ENCODE measurements around the gene NTN1.

Gene NTN1

DNA sequence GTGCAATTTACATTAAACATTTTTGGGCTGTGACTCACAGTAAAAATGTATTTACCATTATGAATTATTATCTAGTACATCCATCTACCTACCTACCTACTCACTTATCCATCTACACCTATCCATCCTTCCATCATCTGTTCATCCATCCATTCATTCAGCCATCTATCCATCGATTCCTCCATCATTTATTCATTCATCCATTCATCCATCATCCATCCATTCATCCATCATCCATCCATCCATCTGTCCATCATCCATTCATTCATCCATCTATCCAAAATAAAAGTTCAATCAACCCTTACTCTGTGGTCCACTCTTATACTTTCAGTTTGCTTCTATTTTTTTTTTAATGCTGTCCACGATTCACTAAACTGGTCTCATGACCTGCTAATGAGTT is 118.4 kb downstream of the NTN1 start:
- no peaks in the 10 kb centered on the region for H3F3A ChIP-seq (ENCODE audit: control insufficient read depth, insufficient read depth)
- no peak overlapping the region for H3K4me2 ChIP-seq (ENCODE audit: low read length)
- no peak for TF ChIP-seq EZH2phosphoT487 (IDR thresholded peaks at IDR 0.05; ENCODE audit: borderline replicate concordance, low read length)
- TF ChIP-seq CTCF (IDR thresholded peaks at IDR 0.05; ENCODE audit: low read depth, low read length, poor library complexity, severe bottlenecking) = no peak
- no peaks in the 10 kb centered on the region for H3K79me2 ChIP-seq (ENCODE audit: control insufficient read depth, low read length)
- peaks cover 11% of the 10 kb centered on the region for H3K27me3 ChIP-seq (ENCODE audit: control insufficient read depth, low read length)
- no peaks in the 10 kb centered on the region for H3K9me3 ChIP-seq (ENCODE audit: control insufficient read depth, insufficient read depth, low read length)
- no peak overlapping the region for H3K27ac ChIP-seq (ENCODE audit: low read depth, low read length)
- no peaks in the 10 kb centered on the region for H4K20me1 ChIP-seq (ENCODE audit: control insufficient read depth, insufficient read depth, low read depth, low read length)
- no peaks in the 10 kb centered on the region for H3K4me1 ChIP-seq (ENCODE audit: control insufficient read depth, low read length)
- no peak overlapping the region for H3K4me3 ChIP-seq (ENCODE audit: low read length)
- no peaks in the 10 kb centered on the region for H3K36me3 ChIP-seq (ENCODE audit: control insufficient read depth, low read length)
- H3K9me2 ChIP-seq (replicated peaks; ENCODE audit: control insufficient read depth, low read length) = no peaks in the 10 kb centered on the region

DNA sequence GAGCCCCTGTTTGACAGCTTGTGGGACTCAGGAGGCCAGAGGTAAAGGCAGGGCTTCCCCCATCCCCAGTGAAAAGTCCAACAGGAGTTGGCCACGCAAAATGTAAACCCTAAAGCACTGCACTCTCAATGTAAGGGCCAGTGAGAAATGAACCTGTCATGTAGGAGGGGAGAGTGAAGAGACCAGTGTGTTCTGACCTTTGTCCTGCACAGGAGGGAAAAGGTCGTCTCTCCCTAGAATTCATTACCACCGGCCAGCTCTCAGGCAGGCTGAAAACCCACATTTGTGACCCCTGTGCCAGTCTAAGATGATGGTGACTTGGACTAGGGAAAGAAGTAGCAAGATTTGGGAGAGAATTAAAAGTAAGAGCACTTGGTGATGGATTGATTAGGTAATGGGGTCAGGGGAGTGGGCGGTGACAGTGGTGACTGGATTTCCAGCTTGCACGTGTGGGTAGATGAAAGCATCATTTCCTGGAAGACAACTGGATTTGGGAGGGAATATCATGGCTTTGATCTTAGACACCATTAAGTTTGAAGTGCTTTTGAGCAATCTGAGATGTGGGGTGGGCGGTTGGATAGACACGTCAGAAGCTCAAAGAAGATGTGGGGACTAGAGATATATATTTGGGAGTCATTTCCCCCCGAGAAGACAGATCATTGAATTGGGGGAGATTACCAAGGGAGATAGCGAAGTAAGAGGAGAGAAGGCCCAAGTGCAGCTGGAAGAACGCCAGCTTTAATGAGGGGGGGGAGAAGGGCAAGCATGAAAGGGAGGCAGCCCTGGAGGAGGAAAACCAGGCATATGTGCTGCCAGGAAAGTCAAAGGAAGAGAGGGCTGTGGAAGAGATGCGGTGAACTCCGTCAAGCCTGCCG is 119.5 kb downstream of the NTN1 start:
- Histone ChIP-seq H4K20me1 (ENCODE audit: control insufficient read depth, insufficient read depth, low read depth, low read length) (no peaks in the 10 kb centered on the region), H3K79me2 (ENCODE audit: control insufficient read depth, low read length) (no peaks in the 10 kb centered on the region), H3K27me3 (ENCODE audit: control insufficient read depth, low read length) (peaks cover 10% of the 10 kb centered on the region), H3K27ac (ENCODE audit: low read depth, low read length) (no peak overlapping the region), H3K9me2 (replicated peaks; ENCODE audit: control insufficient read depth, low read length) (no peaks in the 10 kb centered on the region), H3F3A (ENCODE audit: control insufficient read depth, insufficient read depth) (no peaks in the 10 kb centered on the region), H3K9me3 (ENCODE audit: control insufficient read depth, insufficient read depth, low read length) (no peaks in the 10 kb centered on the region), H3K4me1 (ENCODE audit: control insufficient read depth, low read length) (no peaks in the 10 kb centered on the region), H3K36me3 (ENCODE audit: control insufficient read depth, low read length) (no peaks in the 10 kb centered on the region), H3K4me3 (ENCODE audit: low read length) (no peak overlapping the region), H3K4me2 (ENCODE audit: low read length) (no peak overlapping the region)
- no peak for TF ChIP-seq CTCF (IDR thresholded peaks at IDR 0.05; ENCODE audit: low read depth, low read length, poor library complexity, severe bottlenecking)
- no peak for TF ChIP-seq EZH2phosphoT487 (IDR thresholded peaks at IDR 0.05; ENCODE audit: borderline replicate concordance, low read length)

DNA sequence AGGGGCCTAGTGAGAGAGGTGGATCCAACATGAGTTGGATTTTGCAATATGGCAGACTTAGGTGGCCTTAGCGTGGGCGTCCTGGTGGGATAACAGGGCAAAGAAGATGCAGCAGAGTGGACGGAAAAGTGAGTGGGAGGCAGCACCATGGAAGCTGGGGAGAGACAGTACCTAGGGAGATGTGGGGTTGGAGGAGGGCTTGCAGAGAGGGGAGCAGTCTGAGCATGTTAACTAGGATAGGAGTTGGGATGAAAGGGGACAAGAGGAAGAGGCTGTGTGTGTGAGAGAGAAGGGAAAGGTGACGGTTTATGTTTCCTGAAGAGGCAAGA is 120.1 kb downstream of the NTN1 start:
- no peaks in the 10 kb centered on the region for H3K9me3 ChIP-seq (ENCODE audit: control insufficient read depth, insufficient read depth, low read length)
- no peak overlapping the region for H3K27ac ChIP-seq (ENCODE audit: low read depth, low read length)
- no peak overlapping the region for H3K4me3 ChIP-seq (ENCODE audit: low read length)
- H3F3A ChIP-seq (ENCODE audit: control insufficient read depth, insufficient read depth) = no peaks in the 10 kb centered on the region
- no peaks in the 10 kb centered on the region for H3K4me1 ChIP-seq (ENCODE audit: control insufficient read depth, low read length)
- H3K4me2 ChIP-seq (ENCODE audit: low read length) = no peak overlapping the region
- H3K36me3 ChIP-seq (ENCODE audit: control insufficient read depth, low read length) = no peaks in the 10 kb centered on the region
- no peaks in the 10 kb centered on the region for H3K9me2 ChIP-seq (replicated peaks; ENCODE audit: control insufficient read depth, low read length)
- H3K27me3 ChIP-seq (ENCODE audit: control insufficient read depth, low read length) = peaks cover 8% of the 10 kb centered on the region
- H4K20me1 ChIP-seq (ENCODE audit: control insufficient read depth, insufficient read depth, low read depth, low read length) = no peaks in the 10 kb centered on the region
- TF ChIP-seq CTCF (IDR thresholded peaks at IDR 0.05; ENCODE audit: low read depth, low read length, poor library complexity, severe bottlenecking) = no peak
- no peak for TF ChIP-seq EZH2phosphoT487 (IDR thresholded peaks at IDR 0.05; ENCODE audit: borderline replicate concordance, low read length)
- H3K79me2 ChIP-seq (ENCODE audit: control insufficient read depth, low read length) = no peaks in the 10 kb centered on the region

All from DOHH2 (cell line).